ENCODE results near the gene TBC1D25.

DNA sequence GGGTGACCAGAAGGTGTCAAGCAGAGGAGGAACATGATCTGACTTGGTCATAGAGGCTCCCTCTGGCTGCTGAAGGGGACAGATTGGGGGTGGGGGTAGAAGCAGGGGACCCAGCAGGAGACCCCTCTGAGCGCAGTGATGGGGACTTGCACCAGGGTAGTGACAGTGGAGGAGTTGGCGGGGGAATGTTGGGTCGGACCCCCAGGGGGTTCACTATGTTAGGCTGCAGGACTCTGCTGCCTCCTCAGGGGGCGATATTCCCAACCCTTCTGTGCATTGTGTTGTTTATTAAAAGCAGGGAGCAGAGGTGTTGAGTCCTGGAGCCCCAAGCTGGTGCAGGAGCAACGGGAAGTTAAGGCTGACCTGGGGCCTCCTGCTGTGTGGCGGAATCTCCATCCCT lies 66.6 kb downstream of the TBC1D25 start:
- TF ChIP-seq, protein P1, sequence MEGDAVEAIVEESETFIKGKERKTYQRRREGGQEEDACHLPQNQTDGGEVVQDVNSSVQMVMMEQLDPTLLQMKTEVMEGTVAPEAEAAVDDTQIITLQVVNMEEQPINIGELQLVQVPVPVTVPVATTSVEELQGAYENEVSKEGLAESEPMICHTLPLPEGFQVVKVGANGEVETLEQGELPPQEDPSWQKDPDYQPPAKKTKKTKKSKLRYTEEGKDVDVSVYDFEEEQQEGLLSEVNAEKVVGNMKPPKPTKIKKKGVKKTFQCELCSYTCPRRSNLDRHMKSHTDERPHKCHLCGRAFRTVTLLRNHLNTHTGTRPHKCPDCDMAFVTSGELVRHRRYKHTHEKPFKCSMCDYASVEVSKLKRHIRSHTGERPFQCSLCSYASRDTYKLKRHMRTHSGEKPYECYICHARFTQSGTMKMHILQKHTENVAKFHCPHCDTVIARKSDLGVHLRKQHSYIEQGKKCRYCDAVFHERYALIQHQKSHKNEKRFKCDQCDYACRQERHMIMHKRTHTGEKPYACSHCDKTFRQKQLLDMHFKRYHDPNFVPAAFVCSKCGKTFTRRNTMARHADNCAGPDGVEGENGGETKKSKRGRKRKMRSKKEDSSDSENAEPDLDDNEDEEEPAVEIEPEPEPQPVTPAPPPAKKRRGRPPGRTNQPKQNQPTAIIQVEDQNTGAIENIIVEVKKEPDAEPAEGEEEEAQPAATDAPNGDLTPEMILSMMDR (conservative IDR thresholded peaks at IDR 0.05; ENCODE audit: low read length), result 0 out of 2 replicates have a peak, but pooled peaks have one; percentile 26
- TF ChIP-seq EZH2phosphoT487 (IDR thresholded peaks at IDR 0.05; ENCODE audit: borderline replicate concordance, low read depth, low read length), result no peak

Measured in OCI-LY7 (cell line).